OCI-LY1 (cell line): Measurements from ENCODE around the gene GIMAP4.

Experiments
- CTCF ChIP-seq: fragments of 200-600 bp; sonication (generic), shearing (Covaris generic); IDR thresholded peaks from 2 replicates; pipeline ENCODE4 v1.5.1; 2017; ENCODE audit warnings: mild to moderate bottlenecking, antibody characterized with exemption, low read length, moderate library complexity, mixed read lengths
- EZH2 ChIP-seq: fragments of 200-600 bp; sonication (generic), shearing (Covaris generic); IDR thresholded peaks from 2 replicates; pipeline ENCODE4 v1.8.0; 2017; ENCODE audit warnings: borderline replicate concordance, mixed run types, mild to moderate bottlenecking, antibody characterized with exemption, low read length, moderate library complexity, mixed read lengths

GRCh38 chr7:150567169-150567568 lies at the start of gene GIMAP4:
- no peak for TF ChIP-seq CTCF
- no peak for TF ChIP-seq EZH2
